Upper lobe of left lung (tissue), 6 donors: ENCODE measurements around the gene EZH2. TPM values are rescaled to one million over a fixed set of nuclear protein-coding genes. Genes with fewer than 3 reads are reported as not detected.

Experiments used
- ATAC-seq, 2 donors: fragments of 200-7000 bp; cut with Tn5 transposase; one replicate each; pipeline ENCODE4 v1.9.1; 2022; ENCODE audit warnings: mild to moderate bottlenecking in 2 of 2, moderate library complexity in 2 of 2; ENCODE audit not compliant: low FRiP score in 2 of 2
- DNase-seq, 2 donors: peaks; one replicate each; pipeline ENCODE4 v3.0.0-alpha.2; 2019 to 2020
- H3K27ac ChIP-seq, 4 donors: fragments of 200-600 bp; sonication (generic); one replicate each; pipeline ENCODE4 v1.5.1; 2016 to 2019
- H3K27me3 ChIP-seq, 4 donors: fragments of 200-600 bp; sonication (generic); one replicate each; pipeline ENCODE4 v1.5.1; 2017 to 2019
- H3K36me3 ChIP-seq, 4 donors: fragments of 200-600 bp; sonication (generic); one replicate each; pipeline ENCODE4 v1.5.1; 2016 to 2019
- H3K4me1 ChIP-seq, 4 donors: fragments of 200-600 bp; sonication (generic); one replicate each; pipeline ENCODE4 v1.5.1; 2018 to 2019
- H3K4me3 ChIP-seq, 4 donors: fragments of 200-600 bp; sonication (generic); one replicate each; pipeline ENCODE4 v1.5.1; 2017 to 2019; ENCODE audit warnings: mild to moderate bottlenecking in 2 of 4, moderate library complexity in 1 of 4
- H3K9me3 ChIP-seq, 4 donors: fragments of 200-600 bp; sonication (generic); one replicate each; pipeline ENCODE4 v1.5.1; 2018 to 2019
- CTCF ChIP-seq, 6 experiments: fragments of 450-650 bp in 4 of 6; fragments of 200-600 bp in 2 of 6; sonication (generic) in 2 of 6; IDR thresholded peaks; one replicate each; pipeline ENCODE4 v1.5.1; 2016 to 2019; ENCODE audit warnings: antibody characterized with exemption in 6 of 6
- EP300 ChIP-seq, 4 donors: sonication (generic); formaldehyde crosslinking; IDR thresholded peaks; one replicate each; pipeline ENCODE4 v1.5.1; 2017; ENCODE audit warnings: antibody characterized with exemption in 4 of 4, control low read depth in 2 of 4
- POLR2A ChIP-seq, 4 donors: fragments of 450-650 bp; IDR thresholded peaks; one replicate each; pipeline ENCODE4 v1.5.1; 2016 to 2017; ENCODE audit warnings: antibody characterized with exemption in 4 of 4, mild to moderate bottlenecking in 2 of 4
- POLR2AphosphoS5 ChIP-seq, 2 donors: sonication (generic); formaldehyde crosslinking; IDR thresholded peaks; one replicate each; pipeline ENCODE4 v1.5.1; 2017; ENCODE audit warnings: antibody characterized with exemption in 2 of 2
- WGBS, 2 donors: methylation state at CpG; one replicate each; pipeline ENCODE4 v1.1.5; 2017 to 2018; 5-methylcytosine and 5-hydroxymethylcytosine counted together
- total RNA-seq, 6 donors: library from RNA; depleted of rRNA in 4 of 6; stranded (reverse); fragments of >200 nt in 4 of 6; gene quantifications; one replicate each; pipeline versions ENCODE4 v1.1.0 to v1.2.1, GENCODE V29; 2016 to 2021
- donor health status: DM: no; HTN: no; CAD: no; lungs with moderate emphysema.
- donor health status: DM: no; HTN: yes; CAD: no; lungs with severe emphysema.

The EZH2 gene
- total RNA-seq, 6 donors from 2014 or later = 0.89 to 4.6 (median 3.1) TPM

GRCh38 chr7:148925836-148926235, 41.7 kb upstream of the EZH2 start:
- WGBS, 2 donors = 85 to 89% methylated on average over 9 of the region's 9 CpGs
- Histone ChIP-seq H3K4me3 (no peak overlapping the region), H3K36me3 (no peaks in the 10 kb centered on the region), H3K27me3 (no peaks in the 10 kb centered on the region), H3K27ac (no peak overlapping the region), H3K9me3 (no peaks in the 10 kb centered on the region), H3K4me1 (no peaks in the 10 kb centered on the region)
- DNase-seq (no peak), ATAC-seq (no peak)
- TF ChIP-seq POLR2AphosphoS5 (IDR thresholded peaks at IDR 0.05) (no peak), POLR2A (IDR thresholded peaks at IDR 0.05) (no peak), EP300 (IDR thresholded peaks at IDR 0.05) (no peak), CTCF (IDR thresholded peaks at IDR 0.05) (no peak)

GRCh38 chr7:148924011-148924410, 39.9 kb upstream of the EZH2 start:
- TF ChIP-seq POLR2AphosphoS5 (IDR thresholded peaks at IDR 0.05) (no peak), EP300 (IDR thresholded peaks at IDR 0.05) (no peak), CTCF (IDR thresholded peaks at IDR 0.05) (no peak), POLR2A (IDR thresholded peaks at IDR 0.05) (no peak)
- 90 to 93% methylated on average over 5 of the region's 5 CpGs for WGBS, 2 donors
- Histone ChIP-seq H3K9me3 (no peaks in the 10 kb centered on the region), H3K27me3 (no peaks in the 10 kb centered on the region), H3K4me3 (no peak overlapping the region), H3K36me3 (no peaks in the 10 kb centered on the region), H3K4me1 (no peaks in the 10 kb centered on the region), H3K27ac (no peak overlapping the region)
- no peak for ATAC-seq
- no peak for DNase-seq

DNA sequence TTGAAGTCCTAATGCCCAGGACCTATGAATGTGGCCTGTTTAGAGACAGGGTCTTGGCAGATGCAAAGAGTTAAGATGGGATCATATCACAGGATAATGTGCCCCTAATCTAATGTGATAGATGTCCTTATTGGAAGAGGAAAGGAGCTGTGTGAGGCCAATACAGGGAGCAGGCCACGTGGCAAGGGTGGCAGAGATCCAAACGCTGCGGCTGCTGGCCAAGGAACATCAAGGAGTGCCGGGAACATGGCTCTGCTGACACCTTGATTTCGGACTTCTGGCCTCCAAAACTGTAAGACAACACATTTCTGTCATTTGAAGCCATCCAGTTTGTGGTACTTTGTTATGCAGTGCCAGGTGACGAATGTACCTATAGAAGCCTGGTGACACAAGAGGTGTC, 37.7 kb upstream of the EZH2 start:
- 77 to 89% methylated on average over 6 of the region's 6 CpGs for WGBS, 2 donors
- ATAC-seq = no peak

DNA sequence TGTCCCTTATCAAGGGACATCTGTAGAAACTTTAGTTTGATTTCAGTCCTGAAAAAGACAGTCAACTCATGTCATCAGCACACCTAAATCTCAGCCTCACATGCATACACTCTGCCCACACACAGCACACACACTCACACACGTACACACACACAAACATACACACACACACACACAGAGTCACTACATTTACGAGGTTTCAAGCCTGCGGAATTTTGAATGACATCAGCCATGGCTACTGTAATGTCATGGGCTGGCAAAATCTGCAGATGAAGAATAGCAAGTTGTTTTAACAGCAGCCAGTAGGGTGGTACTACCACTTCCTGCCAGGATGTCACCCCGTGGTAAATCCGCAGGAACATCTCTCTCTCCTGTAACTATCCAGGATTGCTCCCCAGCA, 37.1 kb upstream of the EZH2 start:
- 73% methylated on average over 5 of the region's 5 CpGs for WGBS, 2 donors
- no peaks in the 10 kb centered on the region for H3K9me3 ChIP-seq
- H3K36me3 ChIP-seq = no peaks in the 10 kb centered on the region
- no peak for DNase-seq
- H3K4me3 ChIP-seq = no peak overlapping the region
- TF ChIP-seq CTCF (IDR thresholded peaks at IDR 0.05) = no peak
- TF ChIP-seq EP300 (IDR thresholded peaks at IDR 0.05) = no peak
- TF ChIP-seq POLR2A (IDR thresholded peaks at IDR 0.05) = no peak
- TF ChIP-seq POLR2AphosphoS5 (IDR thresholded peaks at IDR 0.05) = no peak
- no peak overlapping the region for H3K27ac ChIP-seq
- ATAC-seq = no peak
- no peaks in the 10 kb centered on the region for H3K27me3 ChIP-seq
- H3K4me1 ChIP-seq = no peaks in the 10 kb centered on the region

More for the DNA sequence above, 37.7 kb upstream of the EZH2 start:
- TF ChIP-seq POLR2A (IDR thresholded peaks at IDR 0.05) (no peak), CTCF (IDR thresholded peaks at IDR 0.05) (no peak), POLR2AphosphoS5 (IDR thresholded peaks at IDR 0.05) (no peak)
- Histone ChIP-seq H3K4me1 (no peaks in the 10 kb centered on the region), H3K36me3 (no peaks in the 10 kb centered on the region), H3K27ac (no peak overlapping the region), H3K4me3 (no peak overlapping the region), H3K27me3 (no peaks in the 10 kb centered on the region), H3K9me3 (no peaks in the 10 kb centered on the region)
- DNase-seq = no peak

- H3K4me1 ChIP-seq = no peaks in the 10 kb centered on the region
- H3K36me3 ChIP-seq = no peaks in the 10 kb centered on the region
- WGBS, 2 donors = 81 to 89% methylated on average over 6 of the region's 6 CpGs
- no peaks in the 10 kb centered on the region for H3K9me3 ChIP-seq
- ATAC-seq = no peak
- H3K27ac ChIP-seq = no peak overlapping the region
- no peak for DNase-seq
- H3K4me3 ChIP-seq = no peak overlapping the region
- H3K27me3 ChIP-seq = no peaks in the 10 kb centered on the region
- TF ChIP-seq EP300 (IDR thresholded peaks at IDR 0.05) = no peak
- no peak for TF ChIP-seq POLR2A (IDR thresholded peaks at IDR 0.05)
- no peak for TF ChIP-seq POLR2AphosphoS5 (IDR thresholded peaks at IDR 0.05)
- no peak for TF ChIP-seq CTCF (IDR thresholded peaks at IDR 0.05)
Measured at GRCh38 chr7:148919859-148920258, 35.8 kb upstream of the EZH2 start.
